Erythroblast (primary cell): Measurements from ENCODE around the gene UGDH.
"Not testable (repeated sequence)": the region's sequence is repeated elsewhere in the genome, so short reads cannot be mapped to it uniquely, and the experiment has no call there.

Experiments used
- DNase-seq, 2 experiments: peaks; one replicate each; lab custom pipeline; 2025; lab: John Stamatoyannopoulos, UW
- GATA1 ChIP-seq: IDR thresholded peaks from 2 replicates; pipeline ENCODE4 v1.6.1; 2011; ENCODE audit warnings: low read depth, mild to moderate bottlenecking, control low read depth, low read length, moderate library complexity
- POLR2A ChIP-seq: IDR thresholded peaks from 2 replicates; pipeline ENCODE4 v1.6.1; 2011; ENCODE audit warnings: mild to moderate bottlenecking, low read length

UGDH gene

GRCh38 chr4:39458505-39459300 is 68.5 kb downstream of the UGDH start, which contains the start of the genes LIAS and RPL9:
TSS of gene LIAS (plus strand) at chr4:39459056. CDS start at chr4:39459118, 62 bp downstream.
TSS of gene RPL9 (minus strand) at chr4:39458922. CDS start at chr4:39458439, 483 bp downstream.
- peak; percentile 99 for DNase-seq
- TF ChIP-seq POLR2A (peak; percentile 99), GATA1 (no peak)

DNA sequence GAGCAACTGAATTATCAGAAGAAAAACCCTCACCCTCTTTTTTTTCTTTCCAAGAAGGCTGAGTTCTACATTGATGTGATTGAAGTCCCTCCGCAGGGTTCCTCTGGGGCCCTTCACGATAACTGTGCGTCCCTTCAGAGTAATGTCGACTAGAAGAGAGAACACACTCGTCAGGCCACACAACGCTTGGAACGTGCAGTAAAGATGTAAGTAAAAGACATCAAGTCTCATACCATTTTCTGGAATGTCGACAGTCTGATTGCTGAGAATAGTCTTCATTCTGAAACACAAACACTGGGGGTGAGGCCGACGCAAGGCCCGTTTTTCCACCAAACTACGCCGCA is 69.1 kb downstream of the UGDH start:
- not testable (repeated sequence) for DNase-seq

DNA sequence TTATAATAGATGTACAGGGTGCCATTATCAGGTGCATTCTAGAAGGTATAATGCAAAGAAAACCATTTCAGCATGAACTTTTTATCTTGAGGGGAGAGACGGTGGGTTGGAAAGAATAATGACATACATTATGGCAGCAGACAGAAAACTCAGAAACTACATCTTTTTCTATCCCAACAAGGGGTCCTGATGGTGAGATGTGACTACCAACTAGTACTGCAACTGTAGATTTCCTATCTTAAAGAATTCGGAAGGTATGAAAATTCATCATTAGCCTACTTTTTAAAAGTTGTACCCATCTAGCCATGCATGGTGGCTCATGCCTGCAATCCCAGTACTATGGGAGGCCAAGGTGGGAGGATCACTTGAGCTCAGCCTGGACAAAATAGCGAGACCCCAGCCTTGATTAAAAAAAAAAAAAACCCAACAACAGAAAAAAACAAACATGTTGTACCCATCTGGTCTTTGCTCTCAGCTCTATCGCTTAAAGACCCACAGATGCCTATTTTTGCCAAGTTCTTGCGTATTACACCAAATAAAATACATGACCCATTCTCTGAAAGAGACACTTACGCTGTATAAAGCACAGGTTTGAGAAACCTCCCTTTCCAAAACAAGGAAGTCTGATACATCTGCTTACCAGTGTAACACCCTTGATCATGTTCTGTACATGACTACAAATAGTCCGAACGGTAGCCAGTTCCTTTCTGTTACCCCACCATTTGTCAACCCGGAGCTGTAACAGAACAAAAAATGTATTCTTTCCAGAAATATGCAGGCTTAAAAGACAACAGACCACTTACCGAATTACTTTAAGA is 70.1 kb downstream of the UGDH start:
- DNase-seq: no peak
- TF ChIP-seq POLR2A (no peak), GATA1 (no peak)

- DNase-seq: no peak
Observed at GRCh38 chr4:39455486-39455885, 71.8 kb downstream of the UGDH start.

DNA sequence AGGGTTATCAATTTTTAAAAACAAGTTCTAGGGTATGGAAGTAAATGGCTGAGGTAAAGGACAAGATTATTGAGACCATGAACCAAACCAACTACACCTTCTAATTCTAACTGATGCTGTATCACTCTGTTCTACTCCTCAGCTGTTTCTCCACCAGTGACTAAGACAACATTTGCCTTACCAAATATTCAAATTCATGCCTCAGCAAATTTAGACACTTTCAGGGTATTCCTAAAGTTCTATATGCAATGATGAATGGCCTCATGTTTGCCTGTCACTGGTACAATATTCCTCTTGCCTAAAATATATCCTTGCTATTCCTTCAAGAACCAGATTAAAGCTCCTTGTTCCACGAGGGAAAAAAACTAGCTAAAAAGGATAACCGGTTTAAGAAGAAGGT is 73.5 kb downstream of the UGDH start:
- TF ChIP-seq POLR2A: no peak
- TF ChIP-seq GATA1: no peak
- no peak for DNase-seq

More at GRCh38 chr4:39455486-39455885, 71.8 kb downstream of the UGDH start:
- TF ChIP-seq GATA1: no peak
- no peak for TF ChIP-seq POLR2A

DNA sequence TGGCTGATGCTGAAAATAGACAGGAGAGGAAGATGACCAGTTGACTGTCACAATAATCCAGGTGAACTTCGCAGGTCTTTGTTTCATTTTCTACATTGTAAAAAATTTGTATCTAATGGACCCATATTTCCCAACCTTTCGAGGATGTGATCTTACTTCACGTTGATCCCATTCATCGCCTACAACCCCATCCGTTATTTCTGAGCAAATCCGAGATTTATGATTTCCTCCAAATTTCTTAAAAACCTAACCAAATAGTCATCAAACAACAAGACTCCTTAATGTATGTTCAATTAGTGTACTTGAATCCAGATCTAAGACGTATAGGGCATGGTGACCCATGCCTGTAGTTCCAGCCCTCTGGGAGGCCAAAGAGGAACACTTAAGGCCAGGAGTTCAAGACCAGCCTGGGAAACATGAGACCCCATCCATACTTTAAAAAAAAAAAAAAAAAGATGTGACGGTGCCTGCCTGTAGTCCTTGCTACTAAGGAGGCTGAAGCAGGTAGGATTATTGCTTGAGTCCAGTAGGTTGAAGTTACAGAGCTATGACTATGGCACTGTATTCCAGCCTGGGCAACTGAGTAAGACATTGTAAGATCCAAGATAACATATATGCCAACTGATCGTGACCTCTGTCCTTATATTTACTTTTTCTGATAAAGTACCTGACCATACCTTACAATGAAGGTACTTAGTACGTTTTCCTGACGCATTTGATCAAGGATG is 74.2 kb downstream of the UGDH start:
- DNase-seq: no peak
- no peak for TF ChIP-seq GATA1
- TF ChIP-seq POLR2A: peak; percentile 24

GRCh38 chr4:39452153-39452859 is 74.9 kb downstream of the UGDH start:
- no peak for TF ChIP-seq POLR2A
- TF ChIP-seq GATA1: no peak
- DNase-seq: no peak

DNA sequence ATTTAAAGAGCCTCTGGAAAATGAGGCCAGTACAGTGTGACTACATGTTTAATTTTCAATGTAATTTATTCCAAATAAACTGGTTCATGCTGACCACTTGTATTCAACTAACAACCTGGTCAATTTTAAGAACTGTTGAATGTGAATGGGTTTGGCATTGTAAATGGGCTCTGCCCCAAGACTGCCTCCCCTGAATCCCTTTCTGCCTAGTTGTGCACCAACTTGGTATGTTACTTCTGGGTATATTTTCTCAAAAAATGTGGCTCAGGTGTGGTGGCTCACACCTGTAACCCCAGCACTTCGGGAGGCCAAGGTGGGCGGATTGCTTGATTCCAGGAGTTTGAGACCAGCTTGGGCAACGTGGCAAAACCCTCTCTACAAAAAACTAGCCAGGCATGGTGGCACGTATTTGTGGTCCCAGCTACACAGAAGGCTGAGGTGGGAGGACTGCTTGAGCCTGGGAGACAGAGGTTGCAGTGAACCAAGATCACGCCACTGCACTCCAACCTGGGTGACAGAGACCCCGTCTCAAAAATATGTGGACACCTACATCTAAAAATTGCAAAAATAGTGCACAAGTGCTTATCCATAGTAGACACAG is 75.7 kb downstream of the UGDH start:
- no peak for DNase-seq
- no peak for TF ChIP-seq POLR2A
- no peak for TF ChIP-seq GATA1

DNA sequence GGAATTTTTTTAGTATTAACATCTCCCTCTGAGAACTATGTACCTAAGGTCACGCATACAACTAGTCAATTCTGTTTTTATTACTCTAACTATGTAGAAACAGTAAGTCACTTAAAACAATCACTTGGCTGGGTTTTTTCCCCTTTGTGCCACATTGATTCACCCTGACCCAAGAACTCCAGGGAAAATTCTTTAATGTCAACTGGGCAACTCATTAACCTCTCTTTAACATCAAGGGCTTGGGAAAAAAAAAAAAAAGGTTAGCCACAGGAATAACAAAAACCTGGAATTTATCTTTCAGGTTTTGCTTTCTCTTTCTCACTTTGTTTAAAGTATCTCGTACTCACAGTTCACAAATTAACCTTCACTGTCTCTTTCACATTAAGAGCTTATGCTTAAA is 76.6 kb downstream of the UGDH start:
- no peak for TF ChIP-seq POLR2A
- no peak for TF ChIP-seq GATA1
- DNase-seq: no peak
